Hematopoietic multipotent progenitor cell treated with erythropoietin and hydrocortisone succinate and interleukin-3 and kit ligand, for 17 days (in vitro differentiated cells): ENCODE data around the gene CD2BP2.
"Not testable (repeated sequence)": the region's sequence is repeated elsewhere in the genome, so short reads cannot be mapped to it uniquely, and the experiment has no call there.

ENCODE experiments used
- DNase-seq: peaks from one replicate; pipeline ENCODE4 v3.0.0-alpha.2; 2015; ENCODE audit warnings: low spot score

CD2BP2 gene

DNA sequence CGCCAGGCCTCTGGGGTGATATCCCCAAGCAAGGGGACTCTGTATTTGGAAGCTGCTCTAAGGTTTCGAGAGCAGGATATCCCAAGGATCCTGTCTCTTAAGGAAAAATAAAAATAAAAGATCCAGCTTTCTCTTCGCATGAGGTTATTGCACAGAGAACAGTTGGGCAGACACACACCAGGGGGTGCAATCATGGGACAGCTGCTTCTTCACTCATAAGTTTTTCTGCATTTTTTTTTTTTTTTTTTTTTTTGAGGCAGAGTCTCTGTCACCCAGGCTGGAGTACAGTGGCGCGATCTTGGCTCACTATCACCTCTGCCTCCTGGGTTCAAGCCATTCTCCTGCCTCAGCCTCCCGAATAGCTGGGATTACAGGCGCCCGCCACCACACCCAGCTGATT lies 13.1 kb downstream of the CD2BP2 start:
- DNase-seq, result not testable (repeated sequence)

- DNase-seq, result no peak
Measured at GRCh38 chr16:30340621-30341020, 14.5 kb downstream of the CD2BP2 start.

GRCh38 chr16:30338715-30339114 lies 16.4 kb downstream of the CD2BP2 start:
- DNase-seq, result not testable (repeated sequence)

DNA sequence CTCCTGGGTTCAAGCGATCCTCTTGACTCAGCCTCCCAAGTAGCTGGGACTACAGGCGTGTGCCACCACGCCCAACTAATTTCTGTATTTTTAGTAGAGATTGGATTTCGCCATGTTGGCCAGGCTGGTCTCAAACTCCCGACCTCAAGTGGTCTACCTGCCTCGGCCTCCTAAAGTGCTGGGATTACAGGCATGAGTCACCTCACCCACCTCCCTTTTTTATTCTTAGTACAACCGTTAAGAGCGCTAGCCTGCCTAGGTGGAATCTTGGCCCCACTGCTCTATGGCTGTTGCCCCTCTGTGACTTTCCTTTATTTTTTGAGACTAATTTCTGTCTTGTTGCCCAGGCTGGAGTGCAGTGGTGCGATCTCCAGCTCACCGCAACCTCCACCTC lies 17.1 kb downstream of the CD2BP2 start:
- DNase-seq, result not testable (repeated sequence)

DNA sequence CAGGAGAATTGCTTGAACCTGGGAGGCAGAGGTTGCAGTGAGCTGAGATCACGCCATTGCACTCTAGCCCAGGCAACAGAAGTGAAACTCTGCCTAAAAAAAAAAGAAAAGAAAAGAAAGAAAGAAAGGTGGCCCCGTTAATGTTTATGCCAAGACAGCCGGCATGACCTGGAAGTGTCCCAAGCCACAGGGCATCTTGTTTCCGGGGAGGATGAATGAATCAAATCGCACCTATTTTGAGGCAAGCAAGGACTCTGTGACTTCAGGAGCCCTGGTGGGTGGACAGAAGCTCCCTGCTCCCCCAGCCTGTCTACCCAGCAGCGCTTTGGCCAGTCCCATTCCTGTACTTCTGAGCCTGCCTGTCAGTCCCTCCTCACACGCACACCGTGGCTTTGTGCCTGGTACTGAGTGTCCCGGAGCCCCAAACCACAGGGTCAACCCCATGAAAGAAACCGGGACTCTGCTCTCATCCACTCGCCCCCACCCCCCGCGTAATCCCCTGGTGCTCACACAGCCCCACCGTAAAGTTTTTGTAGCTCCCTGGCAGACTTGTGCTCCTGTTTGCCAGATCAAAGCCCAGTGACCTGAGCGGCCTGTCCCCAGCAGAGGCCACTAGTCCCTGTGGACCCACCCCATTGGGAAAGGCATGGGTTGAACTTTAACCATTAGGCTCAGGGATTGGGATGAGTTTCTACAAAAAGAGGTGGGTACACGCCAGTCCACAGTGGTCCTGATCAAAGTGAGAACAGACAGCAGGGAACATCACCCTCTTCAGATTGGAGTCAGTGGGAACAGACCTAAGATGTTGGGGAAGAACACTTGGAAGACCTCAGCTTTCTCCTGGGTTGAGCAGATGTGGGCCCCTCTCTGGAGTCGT lies 19.3 kb downstream of the CD2BP2 start:
- DNase-seq, result no peak

- peak; percentile 80 for DNase-seq
Measured at GRCh38 chr16:30335028-30335597, 20.0 kb downstream of the CD2BP2 start.

DNA sequence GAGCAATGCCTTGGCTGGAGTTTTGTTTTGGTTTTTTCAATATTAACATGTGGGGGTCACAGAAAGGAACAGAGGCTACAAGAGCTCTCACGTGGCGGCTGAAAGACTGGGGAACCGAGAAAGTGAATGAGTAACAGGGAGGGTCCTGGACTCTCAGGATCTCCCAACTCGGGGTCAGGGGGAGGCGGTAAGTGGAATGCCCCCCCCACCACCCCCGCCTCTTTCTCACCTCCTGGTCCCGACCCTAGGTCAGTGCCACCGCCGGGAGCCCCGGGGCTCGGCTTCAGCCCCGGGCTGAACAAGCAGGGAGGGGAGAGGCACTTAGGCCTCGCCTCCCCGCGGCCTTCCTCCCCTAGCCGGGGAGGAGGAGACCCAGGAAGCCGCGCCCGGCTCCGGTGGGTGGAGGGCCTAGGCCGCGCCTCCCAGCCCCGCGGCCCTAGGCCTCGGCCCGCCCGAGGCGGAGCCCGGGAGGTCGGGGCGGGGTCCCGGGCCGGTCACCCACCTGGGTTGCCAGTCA lies 20.6 kb downstream of the CD2BP2 start:
- DNase-seq, result peak; percentile 82

DNA sequence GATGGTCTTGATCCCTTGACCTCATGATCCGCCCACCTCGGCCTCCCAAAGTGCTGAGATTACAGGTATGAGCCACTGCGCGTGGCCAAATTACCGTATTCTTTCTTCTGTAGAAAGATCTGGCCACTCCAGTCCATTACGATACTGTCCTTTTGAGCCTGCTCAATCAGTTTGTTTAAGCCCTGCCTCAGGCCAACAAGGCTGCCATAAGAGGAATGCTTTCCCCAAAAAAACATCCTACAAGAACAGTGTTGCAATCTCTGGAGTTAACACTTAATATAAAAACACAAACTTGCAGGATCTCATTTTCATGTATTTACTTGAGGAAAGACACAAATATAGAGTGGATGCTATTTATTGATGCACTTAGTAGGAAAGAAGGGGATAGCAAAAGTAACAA lies 30.9 kb downstream of the CD2BP2 start:
- not testable (repeated sequence) for DNase-seq

DNA sequence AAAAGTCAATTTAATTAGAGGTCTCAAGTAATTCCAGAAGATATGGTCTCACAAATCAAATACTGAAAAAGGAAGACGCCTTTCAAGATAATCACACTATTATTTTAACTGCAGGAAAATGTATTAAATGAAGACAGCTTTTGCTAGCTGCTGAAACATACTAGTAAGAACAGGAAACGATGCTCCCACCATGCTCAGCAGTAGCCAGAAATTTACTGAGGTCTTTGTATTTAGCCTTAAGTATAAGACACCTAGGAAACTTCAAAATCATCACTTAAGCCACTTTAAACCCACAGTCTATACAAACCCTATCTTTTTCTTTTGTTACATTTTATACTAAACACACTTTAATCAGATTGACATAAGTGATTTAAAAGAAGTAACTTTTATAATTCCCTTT lies 36.5 kb downstream of the CD2BP2 start:
- DNase-seq, result not testable (repeated sequence)

DNA sequence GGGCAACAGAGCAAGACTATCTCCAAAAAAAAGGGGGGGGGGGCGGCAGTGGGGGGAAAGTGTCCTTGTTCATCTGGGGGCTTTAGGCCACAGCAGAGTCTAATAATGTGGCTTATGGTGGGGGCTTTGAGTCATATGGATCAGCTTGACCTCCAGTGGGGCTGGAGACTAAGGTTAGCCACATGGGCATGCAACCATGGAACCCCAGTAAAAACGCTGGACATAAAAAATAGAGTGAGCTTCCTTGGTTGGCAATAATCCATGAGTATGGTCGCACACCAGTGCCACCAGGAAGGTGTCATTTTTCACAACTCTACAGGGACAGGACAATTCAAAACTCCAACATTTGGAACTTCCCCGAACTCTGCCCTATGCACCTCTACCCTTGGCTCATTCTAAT lies 44.2 kb downstream of the CD2BP2 start:
- not testable (repeated sequence) for DNase-seq

GRCh38 chr16:30309255-30309654 lies 45.9 kb downstream of the CD2BP2 start:
- not testable (repeated sequence) for DNase-seq
